GM19193 (cell line): ENCODE results near the gene DLGAP3.

Experiments used
- POLR2A ChIP-seq: IDR thresholded peaks from 4 replicates; pipeline ENCODE4 v1.6.1; 2011; ENCODE audit not compliant: insufficient read depth, insufficient read length; ENCODE audit errors: extremely low read depth

Gene DLGAP3

DNA sequence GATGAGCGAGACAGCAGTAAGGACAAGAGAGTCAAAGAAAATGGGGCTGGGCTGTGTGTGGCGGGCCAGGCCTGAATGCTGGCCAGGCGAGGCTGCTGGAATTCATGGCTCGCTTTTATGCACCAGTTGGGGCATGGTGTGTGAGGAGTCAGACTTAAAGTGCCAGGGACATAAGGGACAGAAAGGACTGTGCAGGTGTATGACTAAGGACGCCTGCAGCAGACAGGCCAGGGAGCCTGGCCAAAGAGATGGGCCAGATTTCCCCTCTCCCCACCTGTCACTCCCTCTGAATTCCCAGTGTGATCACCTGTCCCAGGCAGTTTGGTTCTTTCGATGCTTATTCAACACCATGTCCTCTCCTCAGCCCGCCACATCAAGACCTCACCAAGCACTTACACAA, 53.0 kb downstream of the DLGAP3 start:
- TF ChIP-seq POLR2A, result no peak

DNA sequence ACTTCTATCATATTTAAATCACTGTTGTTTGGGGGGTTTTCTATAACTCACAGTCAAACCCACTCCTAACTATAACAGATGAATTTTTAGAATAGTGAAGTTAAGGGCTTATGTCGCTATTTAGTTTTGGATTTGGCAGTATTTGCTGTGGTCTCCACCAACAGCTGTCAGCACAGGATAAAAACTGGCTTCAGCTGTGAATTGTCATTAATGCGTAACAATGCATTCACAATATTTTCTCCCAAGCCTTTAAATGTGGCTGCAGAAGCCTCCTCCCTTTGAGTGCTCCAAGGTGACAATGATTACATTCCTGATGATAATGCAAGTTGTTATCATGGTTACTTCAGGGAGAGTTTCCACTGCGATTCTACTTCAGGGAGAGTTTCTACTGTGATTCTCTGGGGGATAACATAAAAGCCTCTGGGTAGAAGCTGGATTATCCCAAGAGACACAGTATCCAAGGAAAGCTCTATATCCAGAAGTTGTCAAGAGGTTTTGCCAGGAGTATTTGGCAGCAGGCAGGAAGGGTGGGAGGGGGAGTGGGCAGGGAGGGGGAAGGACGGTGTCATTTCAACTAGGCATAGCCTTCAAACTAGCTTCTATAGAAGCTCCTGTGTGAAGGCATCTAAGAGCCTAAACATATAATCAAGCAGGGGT, 55.0 kb downstream of the DLGAP3 start:
- no peak for TF ChIP-seq POLR2A

DNA sequence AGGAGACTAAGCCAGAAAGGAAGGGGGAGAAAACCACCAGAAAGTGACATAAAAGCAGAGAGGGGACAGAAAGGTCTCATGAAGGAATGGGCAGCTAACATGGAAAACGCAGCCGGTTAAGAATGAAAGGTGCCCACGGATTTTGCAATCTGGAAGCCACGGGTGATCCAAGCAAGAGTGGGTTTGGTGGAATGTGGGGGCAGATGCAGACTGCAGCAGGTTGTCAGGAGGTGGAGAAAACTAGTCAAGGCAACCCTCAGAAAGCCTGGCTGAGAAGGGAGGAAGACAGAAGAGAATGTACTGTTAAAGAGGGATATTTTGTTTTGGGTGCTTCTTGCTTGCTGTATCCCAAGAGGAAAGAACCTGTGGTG, 57.3 kb downstream of the DLGAP3 start:
- no peak for TF ChIP-seq POLR2A

DNA sequence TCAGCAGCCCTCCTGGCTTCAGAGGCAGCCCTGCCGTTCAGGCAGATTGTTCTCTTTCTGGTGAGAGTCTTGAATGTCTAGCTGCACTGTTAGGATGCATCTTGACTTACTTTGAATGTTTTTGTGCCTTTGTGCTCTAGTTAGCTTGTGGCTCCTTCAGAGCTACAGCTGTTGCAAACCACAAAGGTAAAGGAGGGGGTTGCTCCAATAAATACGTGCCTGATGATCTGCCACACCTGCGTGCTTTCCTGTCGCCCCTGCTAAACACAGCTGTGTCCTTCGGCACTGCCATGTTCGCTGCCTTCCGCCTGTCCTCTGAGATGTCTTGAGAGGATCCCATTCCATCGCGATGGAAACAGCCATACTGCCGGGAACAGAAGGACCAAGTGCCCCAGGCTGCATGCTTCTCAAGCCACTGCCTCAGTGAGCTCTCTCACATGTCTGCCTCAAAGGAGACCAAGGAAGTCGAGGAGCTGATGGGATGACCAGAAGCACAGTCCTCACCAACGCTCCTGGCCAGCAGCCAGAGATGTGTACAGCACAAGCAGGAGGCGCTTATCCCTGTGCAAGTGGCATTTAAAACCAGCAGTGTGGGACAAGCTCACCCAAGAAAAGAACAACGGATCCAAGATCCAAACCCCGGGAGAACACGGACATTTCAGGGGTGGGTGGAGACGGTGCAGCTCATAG, 57.9 kb downstream of the DLGAP3 start:
- TF ChIP-seq POLR2A, result no peak

DNA sequence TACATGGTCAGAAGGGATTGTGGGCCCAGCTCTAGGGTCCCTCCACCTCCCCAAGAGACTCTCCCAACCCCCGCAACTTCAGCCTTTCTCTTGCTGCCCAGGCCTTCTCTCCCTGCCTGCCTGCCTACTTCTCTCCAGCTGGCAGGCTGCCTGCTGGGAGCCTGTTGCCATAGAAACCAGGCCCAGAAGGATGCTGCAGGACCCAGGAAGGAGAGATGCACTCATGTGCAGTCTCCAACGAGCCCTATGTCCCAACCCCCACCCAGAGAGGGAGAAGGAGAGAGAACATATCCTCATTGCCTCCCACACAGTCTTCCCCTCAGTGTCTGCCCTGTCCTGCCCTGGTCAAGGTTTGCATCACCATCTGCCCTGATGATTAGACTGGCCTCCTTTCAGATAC, 59.1 kb downstream of the DLGAP3 start:
- no peak for TF ChIP-seq POLR2A

DNA sequence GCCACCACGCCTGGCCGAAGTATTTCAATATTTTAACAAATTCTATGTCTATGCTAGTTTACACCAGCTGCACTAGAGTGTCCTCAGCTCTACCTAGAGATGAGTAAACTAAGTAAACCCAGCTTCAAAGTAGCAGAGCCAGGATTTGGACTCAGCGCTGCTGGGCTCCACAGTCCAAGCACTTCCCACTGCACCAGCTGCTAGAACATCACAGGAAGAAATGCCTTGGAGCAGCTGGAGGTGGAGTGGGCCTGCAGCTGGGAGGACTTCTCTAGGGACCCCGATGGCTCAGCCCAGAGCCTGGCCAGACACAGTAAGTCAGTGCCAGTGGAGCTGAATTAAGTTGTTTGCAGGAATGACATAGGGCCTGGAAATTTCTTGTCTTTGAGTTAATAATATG, 59.7 kb downstream of the DLGAP3 start:
- no peak for TF ChIP-seq POLR2A

DNA sequence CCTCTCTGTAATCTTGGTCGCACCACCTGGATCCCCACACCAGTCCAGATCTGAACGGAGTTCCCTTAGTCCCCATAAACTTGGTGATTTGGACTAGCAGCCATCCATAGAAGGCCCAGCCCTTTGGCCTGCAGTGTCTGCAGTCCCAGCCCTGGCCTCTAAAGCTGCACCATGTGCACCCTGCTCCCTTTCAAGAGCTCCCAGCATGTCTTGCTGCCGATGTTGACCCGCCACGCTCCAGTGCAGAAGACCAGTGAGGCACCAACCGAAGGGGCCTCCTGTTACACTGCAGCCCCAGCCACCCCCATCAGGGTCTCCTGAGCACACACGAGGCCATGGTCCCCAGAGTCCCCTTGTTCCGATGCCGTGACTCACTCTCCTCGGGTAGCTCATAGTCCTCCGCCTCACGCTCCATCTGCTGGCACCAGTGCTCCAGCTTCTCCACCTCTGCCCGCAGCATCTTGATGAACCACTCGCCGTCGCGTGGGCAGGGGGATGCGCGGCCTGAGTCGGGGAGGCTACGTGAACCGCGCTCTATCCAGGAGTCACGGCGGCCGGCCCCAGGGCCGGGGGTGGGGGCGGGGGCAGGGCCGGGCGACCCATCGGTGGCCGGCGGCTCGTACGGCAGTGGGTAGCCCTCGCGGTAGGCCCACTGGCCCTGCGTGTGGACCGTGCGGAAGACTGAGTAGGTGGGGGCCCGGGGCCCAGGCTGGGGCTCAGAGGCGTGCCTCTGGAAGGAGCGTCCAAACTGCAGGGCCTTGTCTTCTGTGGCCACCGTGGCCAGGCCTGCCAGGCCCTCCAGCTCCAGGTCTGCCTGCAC, 61.0 kb downstream of the DLGAP3 start:
- no peak for TF ChIP-seq POLR2A

DNA sequence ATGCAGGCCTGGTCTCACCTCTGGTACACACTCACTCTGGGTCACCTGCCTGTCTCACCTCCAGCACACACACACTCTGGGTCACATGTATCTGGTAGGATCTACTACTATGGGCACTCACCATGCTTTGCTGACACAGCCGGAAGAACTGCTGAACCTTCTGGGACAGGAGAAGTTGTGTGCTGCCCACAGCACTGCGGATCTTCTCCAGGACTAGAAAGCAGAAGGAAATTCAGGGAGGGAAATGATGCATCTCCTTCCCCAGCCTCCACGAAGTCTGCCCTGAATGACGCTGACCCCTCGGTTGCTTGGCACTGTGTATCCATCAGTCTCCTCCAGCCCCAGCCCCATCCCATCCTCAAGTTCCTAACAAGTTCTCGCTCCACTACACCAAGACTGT, 62.0 kb downstream of the DLGAP3 start:
- no peak for TF ChIP-seq POLR2A

DNA sequence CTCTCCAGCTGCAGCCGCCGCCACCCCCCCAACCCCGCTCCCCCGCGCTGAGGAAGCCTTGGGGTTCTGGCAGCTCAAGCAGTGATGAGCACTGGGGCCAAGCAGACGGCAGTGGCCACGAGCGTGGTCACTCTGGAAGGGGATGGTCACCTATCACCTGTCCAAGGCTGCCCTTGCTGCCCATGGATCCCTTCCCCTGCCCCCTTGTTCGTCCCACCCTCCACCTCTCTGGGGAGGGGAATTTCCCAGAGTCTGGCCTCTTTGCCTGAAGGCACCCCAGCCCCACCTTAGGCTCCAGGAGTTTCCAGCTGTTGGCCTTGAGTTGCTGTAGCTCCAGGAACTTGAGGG, 62.7 kb downstream of the DLGAP3 start:
- no peak for TF ChIP-seq POLR2A

DNA sequence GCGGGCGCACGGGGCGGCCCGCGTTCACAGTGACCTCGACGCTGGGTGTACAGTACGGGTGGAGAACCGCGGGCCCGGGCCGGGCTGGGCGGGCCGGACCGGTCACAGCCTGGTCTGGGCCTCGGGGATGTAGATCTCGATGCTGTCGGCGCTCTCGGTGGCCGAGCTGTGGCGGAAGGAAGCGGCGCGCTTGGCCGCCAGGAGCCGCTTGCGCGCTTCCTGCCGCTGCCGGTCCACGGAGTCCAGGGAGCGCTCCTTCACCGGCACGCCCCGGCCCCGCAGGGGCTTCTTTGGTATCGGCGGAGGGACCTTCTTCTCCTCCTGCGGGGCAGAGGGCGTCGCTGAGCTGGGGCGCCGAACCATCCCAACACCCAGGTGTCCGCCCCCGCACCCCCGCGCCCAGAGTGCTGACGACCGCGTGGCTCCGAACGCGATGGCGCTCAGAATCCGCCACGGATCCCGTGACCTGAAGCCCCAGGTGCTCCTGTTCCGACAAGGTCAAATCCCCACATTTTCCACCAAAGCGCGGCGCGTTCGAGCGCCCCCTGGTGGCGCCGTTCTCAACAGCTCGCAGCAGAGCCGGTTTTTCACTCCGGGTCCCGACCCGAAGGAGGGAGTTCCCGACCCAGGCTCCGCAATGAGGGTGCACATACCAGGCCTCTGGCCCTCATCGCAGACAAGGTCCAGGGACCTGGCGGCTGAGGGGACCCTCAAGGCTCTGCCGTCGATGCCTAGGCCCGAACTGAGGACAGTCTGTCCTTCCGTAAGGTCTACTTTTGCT, 63.3 kb downstream of the DLGAP3 start:
- TF ChIP-seq POLR2A, result peak; percentile 69

DNA sequence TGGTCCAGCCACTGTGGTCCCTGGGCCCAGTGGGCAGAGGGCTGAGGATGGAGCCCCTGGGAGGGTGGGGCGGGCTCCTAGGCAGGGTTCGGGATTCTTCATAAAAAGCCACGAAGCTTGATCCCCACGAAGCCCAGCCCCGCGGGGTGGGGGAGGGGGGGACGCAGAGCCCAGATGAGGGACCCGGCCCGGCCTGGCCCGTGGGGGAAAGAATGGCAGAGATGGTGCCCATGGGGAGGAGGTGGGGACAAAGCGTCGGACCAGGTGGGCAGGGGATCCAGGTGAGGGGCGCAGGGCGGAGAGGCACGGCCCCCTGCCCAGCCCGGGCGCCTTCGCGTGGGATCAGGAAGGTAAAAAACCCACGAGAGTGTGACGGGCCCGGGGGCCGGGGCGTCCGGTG, 63.9 kb downstream of the DLGAP3 start:
- no peak for TF ChIP-seq POLR2A

DNA sequence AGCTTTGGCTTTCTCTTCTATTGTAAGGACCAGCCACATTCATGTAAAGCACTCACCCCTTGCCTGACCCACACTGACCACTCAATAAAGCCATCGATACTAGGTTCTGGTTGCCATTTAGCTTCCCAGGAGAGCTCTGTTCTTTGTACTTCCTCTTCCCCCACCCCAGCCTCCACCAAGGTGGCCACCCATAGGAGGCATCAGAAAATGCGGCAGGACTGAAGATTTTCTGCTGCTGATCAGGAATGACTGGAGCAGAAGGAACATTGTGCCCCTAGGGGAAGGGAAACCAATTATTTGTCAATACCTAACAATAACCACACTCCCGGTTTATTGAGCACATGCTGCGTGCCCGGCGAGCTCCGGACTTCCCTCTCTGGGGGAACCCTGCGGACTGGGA, 64.7 kb downstream of the DLGAP3 start:
- TF ChIP-seq POLR2A, result no peak

DNA sequence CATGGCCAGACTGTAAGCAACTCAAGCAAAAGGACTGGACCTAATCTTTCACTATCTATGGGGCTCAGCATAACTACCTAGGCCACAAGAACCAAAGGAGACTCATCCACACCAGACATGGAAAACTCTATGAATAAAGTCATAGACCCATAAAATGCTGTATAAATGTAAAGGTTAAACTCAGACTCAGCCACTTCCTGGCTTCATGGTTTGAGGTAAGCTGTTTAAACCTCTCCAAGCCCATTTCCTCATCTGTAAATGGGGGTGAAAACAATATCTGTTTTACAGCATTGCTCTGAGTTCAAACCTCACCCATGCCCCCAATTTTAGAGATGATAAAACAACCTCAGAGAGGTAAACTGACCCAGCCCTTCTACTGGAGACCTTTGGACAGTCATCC, 65.9 kb downstream of the DLGAP3 start:
- no peak for TF ChIP-seq POLR2A

DNA sequence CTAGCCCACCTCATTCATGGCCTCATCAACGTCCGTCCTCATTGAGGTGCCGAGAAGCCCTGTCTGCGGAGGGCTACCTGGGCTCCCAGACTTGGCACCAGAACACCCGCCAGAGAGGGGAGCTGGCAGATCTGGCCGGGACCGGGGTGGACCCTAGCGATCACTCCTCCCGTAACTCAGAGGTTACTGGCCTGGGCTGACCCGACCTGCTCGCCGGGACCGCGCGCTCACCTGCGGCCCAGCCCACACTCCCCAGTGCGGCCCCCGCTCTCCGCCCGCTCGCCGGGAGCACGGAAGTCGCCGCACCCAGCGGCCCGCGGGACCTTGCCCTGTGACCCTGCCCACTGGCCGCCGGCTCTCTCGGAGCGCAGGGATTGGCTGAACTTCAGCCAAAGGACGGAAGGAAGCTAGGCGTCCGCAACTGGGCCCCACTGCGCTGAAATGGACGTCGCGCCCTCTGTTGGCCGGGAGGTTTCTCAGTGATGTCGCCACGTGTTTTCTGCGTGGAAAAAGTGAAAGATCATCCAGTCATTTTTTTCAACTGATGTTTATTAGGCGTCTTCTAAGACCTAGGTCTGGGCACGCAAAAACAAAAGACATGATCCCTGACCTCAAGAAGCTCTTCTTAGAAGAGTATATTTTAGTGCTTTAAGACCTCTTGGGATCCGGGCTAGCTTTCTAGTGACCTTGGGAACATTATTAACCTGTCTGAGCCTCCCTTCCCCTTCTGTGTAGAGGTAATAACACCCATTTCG, 69.8 kb downstream of the DLGAP3 start, which contains the start of gene SMIM12:
TSS of gene SMIM12 (minus strand) at position 304 of the 755 bp plus-strand sequence. CDS start 3,772 bp downstream, outside the sequence.
- peak; percentile 98 for TF ChIP-seq POLR2A

DNA sequence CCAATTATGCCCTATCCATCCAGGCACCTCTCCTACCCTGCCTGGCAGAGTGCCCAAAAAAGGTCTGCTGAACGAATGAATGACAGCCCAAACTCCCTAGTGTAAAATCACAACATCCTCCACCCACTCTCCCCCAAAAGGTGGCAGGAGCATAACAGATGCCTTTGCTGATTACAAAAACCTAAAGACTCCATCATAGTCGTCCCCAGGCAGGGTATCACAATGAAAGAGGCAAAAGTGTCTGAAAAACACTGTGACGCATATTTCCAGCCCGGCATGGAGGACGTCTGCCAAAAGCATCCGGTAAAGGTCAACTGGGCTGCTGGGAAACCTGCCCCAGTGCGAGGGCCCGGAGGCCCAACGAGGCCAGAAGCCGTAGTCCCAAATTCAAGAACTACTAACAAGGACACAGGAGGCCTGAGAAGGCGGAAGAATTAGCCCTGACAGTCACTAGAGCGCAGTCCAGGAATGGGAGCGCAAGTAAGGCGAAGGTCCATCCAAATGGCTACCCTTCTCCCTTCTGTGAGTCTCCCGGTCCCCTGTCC, 70.5 kb downstream of the DLGAP3 start:
- no peak for TF ChIP-seq POLR2A

DNA sequence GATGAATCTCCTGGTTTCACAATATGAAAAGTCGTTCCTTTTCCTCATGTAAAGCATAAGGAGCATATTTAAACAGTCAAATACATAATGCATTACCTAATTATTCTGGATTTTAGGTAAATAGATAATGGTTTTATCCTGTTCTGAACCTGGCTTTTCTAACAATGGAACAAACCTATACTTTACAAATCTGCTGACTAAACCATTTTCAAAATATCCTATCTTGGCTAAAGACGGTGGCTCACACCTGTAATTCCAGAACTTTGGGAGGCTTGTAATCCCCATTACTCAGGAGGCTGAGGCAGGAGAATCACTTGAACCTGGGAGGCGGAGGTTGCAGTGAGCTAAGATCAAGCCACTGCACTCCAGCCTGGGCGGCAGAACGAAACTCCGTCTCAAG, 72.8 kb downstream of the DLGAP3 start:
- TF ChIP-seq POLR2A, result no peak
